ENCODE data around the gene PCDH15. TPM values are rescaled to one million over a fixed set of nuclear protein-coding genes. Genes with fewer than 3 reads are reported as not detected.

Gene PCDH15
- total RNA-seq, 4 donors from 2014 or later, result not detected

GRCh38 chr10:54614072-54614471 is 187.0 kb downstream of the PCDH15 start:
- no peak for DNase-seq
- WGBS, 2 donors, result 29 to 58% methylated on average over 1 of the region's 1 CpG
- H3K4me1 ChIP-seq, result no peaks in the 10 kb centered on the region
- H3K4me3 ChIP-seq, result no peak overlapping the region
- no peaks in the 10 kb centered on the region for H3K9me3 ChIP-seq
- H3K27ac ChIP-seq, result no peak overlapping the region
- TF ChIP-seq CTCF (IDR thresholded peaks at IDR 0.05), result no peak
- TF ChIP-seq POLR2A (IDR thresholded peaks at IDR 0.05), result no peak
- intact Hi-C loops (cut with DNase I), result no loop called here
- H3K27me3 ChIP-seq, result no peaks in the 10 kb centered on the region
- no peaks in the 10 kb centered on the region for H3K36me3 ChIP-seq

DNA sequence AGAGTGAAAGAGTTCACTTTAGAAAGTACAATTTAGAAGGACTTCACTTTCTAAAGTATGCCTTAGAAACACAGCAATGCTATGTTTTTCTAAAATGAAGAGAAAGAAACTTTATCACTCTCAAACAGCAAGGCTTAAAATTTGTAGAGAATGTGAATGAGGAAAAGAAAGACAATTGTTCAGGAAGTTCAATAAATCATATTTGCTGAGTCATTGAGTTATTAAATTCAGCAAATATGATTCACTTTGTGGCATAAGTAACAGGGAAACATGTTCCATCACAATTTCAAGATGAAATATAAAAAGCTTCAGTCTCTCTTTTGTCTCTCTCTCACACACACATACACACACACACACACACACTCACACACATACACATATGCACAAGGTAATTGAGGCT is 187.9 kb downstream of the PCDH15 start:
- intact Hi-C loops (cut with DNase I), result no loop called here
- no peak for TF ChIP-seq POLR2A (IDR thresholded peaks at IDR 0.05)
- TF ChIP-seq CTCF (IDR thresholded peaks at IDR 0.05), result no peak
- Histone ChIP-seq H3K4me1 (no peaks in the 10 kb centered on the region), H3K27ac (no peak overlapping the region), H3K36me3 (no peaks in the 10 kb centered on the region), H3K27me3 (no peaks in the 10 kb centered on the region), H3K4me3 (no peak overlapping the region), H3K9me3 (no peaks in the 10 kb centered on the region)
- DNase-seq, result no peak

DNA sequence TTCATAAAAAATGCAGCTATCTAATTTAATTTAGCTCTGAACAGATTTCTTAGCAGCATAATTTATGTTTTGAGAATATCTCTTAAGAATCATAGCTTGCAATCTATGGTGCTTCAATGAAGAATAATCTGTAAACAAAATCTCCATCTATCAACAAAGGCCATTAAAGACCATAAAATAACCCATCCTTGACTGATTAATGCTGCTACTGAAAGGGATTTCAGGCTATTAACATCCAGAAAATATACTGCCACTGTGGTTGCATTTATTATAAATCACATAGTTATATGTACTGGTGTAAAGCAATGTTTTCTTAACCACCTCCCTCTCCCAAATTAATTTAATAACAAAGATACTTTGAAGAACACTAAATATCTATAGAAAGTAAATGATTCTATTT is 191.6 kb downstream of the PCDH15 start:
- no peak overlapping the region for H3K4me3 ChIP-seq
- H3K27me3 ChIP-seq, result no peaks in the 10 kb centered on the region
- no peak overlapping the region for H3K27ac ChIP-seq
- peaks cover 0 to 5% (median 0%) of the 10 kb centered on the region in 3 donors for H3K9me3 ChIP-seq
- H3K4me1 ChIP-seq, result no peaks in the 10 kb centered on the region
- no peaks in the 10 kb centered on the region for H3K36me3 ChIP-seq
- no peak for TF ChIP-seq CTCF (IDR thresholded peaks at IDR 0.05)
- no peak for TF ChIP-seq POLR2A (IDR thresholded peaks at IDR 0.05)
- intact Hi-C loops (cut with DNase I), result no loop called here
- DNase-seq, result no peak

GRCh38 chr10:54607983-54608382 is 193.0 kb downstream of the PCDH15 start:
- Histone ChIP-seq H3K4me3 (no peak overlapping the region), H3K27ac (no peak overlapping the region), H3K36me3 (no peaks in the 10 kb centered on the region), H3K27me3 (no peaks in the 10 kb centered on the region), H3K4me1 (no peaks in the 10 kb centered on the region), H3K9me3 (peaks cover 0 to 5% (median 0%) of the 10 kb centered on the region in 3 donors)
- DNase-seq, result no peak
- TF ChIP-seq CTCF (IDR thresholded peaks at IDR 0.05) (no peak), POLR2A (IDR thresholded peaks at IDR 0.05) (no peak)
- intact Hi-C loops (cut with DNase I), result no loop called here
- WGBS, 2 donors, result 57 to 60% methylated on average over 5 of the region's 5 CpGs

DNA sequence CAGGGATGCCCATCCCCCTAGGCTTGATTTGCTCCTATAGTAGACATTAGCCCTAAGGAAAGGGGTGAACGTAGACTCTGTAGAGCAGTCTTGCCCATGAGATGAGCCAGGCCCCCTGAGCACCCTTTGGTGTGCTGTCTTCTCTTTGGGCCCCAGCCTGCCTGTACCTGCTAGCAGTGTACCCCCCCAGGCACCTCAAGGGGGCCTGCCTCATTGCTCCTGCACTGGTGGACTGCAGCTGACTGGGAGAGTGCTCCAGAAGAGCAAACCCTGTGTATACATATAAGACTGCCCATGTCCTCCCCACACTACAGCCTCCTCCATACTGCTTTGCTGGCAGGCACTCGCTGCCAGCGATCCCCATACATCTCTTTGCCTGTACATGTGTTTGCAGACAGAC is 206.7 kb downstream of the PCDH15 start:
- H3K9me3 ChIP-seq, result peaks cover 0 to 16% (median 0%) of the 10 kb centered on the region in 3 donors
- H3K4me1 ChIP-seq, result no peaks in the 10 kb centered on the region
- no peaks in the 10 kb centered on the region for H3K27me3 ChIP-seq
- WGBS, 2 donors, result 77 to 85% methylated on average over 3 of the region's 3 CpGs
- H3K27ac ChIP-seq, result no peak overlapping the region
- intact Hi-C loops (cut with DNase I), result no loop called here
- DNase-seq, result no peak
- H3K36me3 ChIP-seq, result no peaks in the 10 kb centered on the region
- TF ChIP-seq POLR2A (IDR thresholded peaks at IDR 0.05), result no peak
- TF ChIP-seq CTCF (IDR thresholded peaks at IDR 0.05), result no peak
- no peak overlapping the region for H3K4me3 ChIP-seq

Data from esophagus squamous epithelium (tissue), 5 donors.